BJ (cell line): Measurements from ENCODE around the gene CCDC18. TPM values are rescaled to one million over a fixed set of nuclear protein-coding genes. Genes with fewer than 3 reads are reported as not detected.
"Not testable (repeated sequence)": the region's sequence is repeated elsewhere in the genome, so short reads cannot be mapped to it uniquely, and the experiment has no call there.

ENCODE experiments used
- CTCF ChIA-PET: fragments of 350-600 bp; formaldehyde crosslinking; extraction: SDS; loops from one replicate; lab custom pipeline; 2021; ENCODE audit warnings: antibody characterized with exemption, inconsistent platforms; lab: Yijun Ruan, JAX
- POLR2A ChIA-PET: fragments of 300-600 bp; sonication (Branson Sonifier 250); formaldehyde crosslinking; extraction: SDS; loops from one replicate; lab custom pipeline; 2021; ENCODE audit warnings: antibody characterized with exemption; lab: Charles Lee
- DNase-seq: peaks from one replicate; pipeline ENCODE4 v3.0.0-alpha.2; 2011; ENCODE audit warnings: low read depth
- H3K27me3 ChIP-seq: 2 replicates; pipeline ENCODE4 v1.6.0; 2011; ENCODE audit warnings: low read length; ENCODE audit not compliant: control insufficient read depth, insufficient read depth
- H3K36me3 ChIP-seq: 2 replicates; pipeline ENCODE4 v1.5.1; 2011; ENCODE audit warnings: low read length; ENCODE audit not compliant: control insufficient read depth, insufficient read depth
- H3K4me3 ChIP-seq: 2 replicates; pipeline ENCODE4 v1.5.1; 2011; ENCODE audit warnings: low read depth, mild to moderate bottlenecking, control low read depth, low read length
- polyA plus RNA-seq: library from polyadenylated mRNA; depleted of rRNA; stranded (reverse); fragments of >200 nt; gene quantifications from 2 replicates; pipeline ENCODE4 v1.2.3, GENCODE V29; 2011
- TF ChIP-seq, protein P1 (sequence below): IDR thresholded peaks from 2 replicates; pipeline ENCODE4 v1.5.1; 2011; ENCODE audit warnings: low read depth, mild to moderate bottlenecking, control low read depth, inconsistent platforms, low read length, moderate library complexity; ENCODE audit not compliant: insufficient read depth

The CCDC18 gene
- polyA plus RNA-seq, 1 experiment = 2.6 TPM

GRCh38 chr1:93205892-93206566 lies 25.5 kb downstream of the CCDC18 start:
- H3K4me3 ChIP-seq = no peak overlapping the region
- DNase-seq = no peak
- no peaks in the 10 kb centered on the region for H3K36me3 ChIP-seq
- POLR2A ChIA-PET = no interaction called here
- TF ChIP-seq, protein P1, sequence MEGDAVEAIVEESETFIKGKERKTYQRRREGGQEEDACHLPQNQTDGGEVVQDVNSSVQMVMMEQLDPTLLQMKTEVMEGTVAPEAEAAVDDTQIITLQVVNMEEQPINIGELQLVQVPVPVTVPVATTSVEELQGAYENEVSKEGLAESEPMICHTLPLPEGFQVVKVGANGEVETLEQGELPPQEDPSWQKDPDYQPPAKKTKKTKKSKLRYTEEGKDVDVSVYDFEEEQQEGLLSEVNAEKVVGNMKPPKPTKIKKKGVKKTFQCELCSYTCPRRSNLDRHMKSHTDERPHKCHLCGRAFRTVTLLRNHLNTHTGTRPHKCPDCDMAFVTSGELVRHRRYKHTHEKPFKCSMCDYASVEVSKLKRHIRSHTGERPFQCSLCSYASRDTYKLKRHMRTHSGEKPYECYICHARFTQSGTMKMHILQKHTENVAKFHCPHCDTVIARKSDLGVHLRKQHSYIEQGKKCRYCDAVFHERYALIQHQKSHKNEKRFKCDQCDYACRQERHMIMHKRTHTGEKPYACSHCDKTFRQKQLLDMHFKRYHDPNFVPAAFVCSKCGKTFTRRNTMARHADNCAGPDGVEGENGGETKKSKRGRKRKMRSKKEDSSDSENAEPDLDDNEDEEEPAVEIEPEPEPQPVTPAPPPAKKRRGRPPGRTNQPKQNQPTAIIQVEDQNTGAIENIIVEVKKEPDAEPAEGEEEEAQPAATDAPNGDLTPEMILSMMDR = no peak
- CTCF ChIA-PET = no interaction called here
- no peaks in the 10 kb centered on the region for H3K27me3 ChIP-seq

GRCh38 chr1:93206567-93206954 lies 26.0 kb downstream of the CCDC18 start:
- H3K27me3 ChIP-seq = no peaks in the 10 kb centered on the region
- DNase-seq = no peak
- ChIA-PET CTCF (interaction anchor here (0.6 kb wide), 1 partner anchor 106 kb away, joined by 3 read pairs; no protein-coding TSS in a partner anchor), POLR2A (no interaction called here)
- TF ChIP-seq, protein P1 = no peak
- no peak overlapping the region for H3K4me3 ChIP-seq
- no peaks in the 10 kb centered on the region for H3K36me3 ChIP-seq

GRCh38 chr1:93207211-93207610 lies 26.7 kb downstream of the CCDC18 start:
- TF ChIP-seq, protein P1 = no peak
- H3K27me3 ChIP-seq = no peaks in the 10 kb centered on the region
- DNase-seq = no peak
- POLR2A ChIA-PET = no interaction called here
- CTCF ChIA-PET = interaction anchor here (0.6 kb wide), 1 partner anchor 106 kb away, joined by 3 read pairs; no protein-coding TSS in a partner anchor
- H3K4me3 ChIP-seq = no peak overlapping the region
- H3K36me3 ChIP-seq = no peaks in the 10 kb centered on the region

DNA sequence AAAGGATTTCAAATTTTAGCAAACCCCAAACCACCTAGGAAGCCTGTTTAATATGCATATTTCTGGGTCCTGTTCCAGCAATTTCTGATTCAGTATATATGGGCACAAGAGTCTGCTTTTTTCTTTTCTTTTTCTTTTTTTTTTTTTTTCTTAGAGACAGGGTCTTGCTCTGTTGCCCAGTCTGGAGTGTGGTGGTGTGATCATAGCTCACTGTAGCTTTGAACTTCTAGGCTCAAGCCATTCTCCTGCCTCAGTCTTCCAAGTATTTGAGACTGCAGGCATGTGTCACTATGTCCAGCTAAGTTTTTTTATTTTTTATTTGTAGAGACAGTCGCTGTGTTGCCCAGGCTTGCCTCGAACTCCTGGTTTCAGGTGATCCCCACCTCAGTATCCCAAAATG lies 34.8 kb downstream of the CCDC18 start:
- CTCF ChIA-PET = no interaction called here

DNA sequence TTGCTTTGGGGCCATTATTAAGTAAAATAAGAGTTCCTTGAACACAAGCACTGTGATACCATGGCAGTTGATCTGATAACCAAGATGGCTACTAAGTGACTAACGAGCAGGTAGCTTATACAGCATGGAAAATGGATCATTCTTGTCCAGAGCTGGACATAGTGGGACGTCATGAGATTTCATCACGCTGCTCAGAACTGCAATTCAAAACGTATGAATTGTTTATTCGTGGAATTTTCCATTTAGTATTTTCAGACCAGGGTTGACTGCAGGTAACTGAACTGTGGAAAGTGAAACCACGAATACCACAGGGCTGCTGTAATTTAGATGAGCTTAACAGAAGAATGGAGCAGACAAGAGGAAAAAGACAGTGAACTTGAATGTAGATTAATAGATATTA lies 38.9 kb downstream of the CCDC18 start:
- TF ChIP-seq, protein P1 = no peak
- CTCF ChIA-PET = interaction anchor here (1.6 kb wide), 1 partner anchor 10 kb away, joined by 4 read pairs; no protein-coding TSS in a partner anchor
- POLR2A ChIA-PET = no interaction called here
- Histone ChIP-seq H3K27me3 (no peaks in the 10 kb centered on the region), H3K36me3 (peaks cover 2% of the 10 kb centered on the region; the same call in 1 of the 2 replicates), H3K4me3 (no peak overlapping the region)
- no peak for DNase-seq

More for the DNA sequence above, 34.8 kb downstream of the CCDC18 start:
- Histone ChIP-seq H3K36me3 (no peaks in the 10 kb centered on the region), H3K4me3 (no peak overlapping the region), H3K27me3 (no peaks in the 10 kb centered on the region)
- POLR2A ChIA-PET = no interaction called here
- no peak for DNase-seq
- TF ChIP-seq, protein P1 = no peak

- CTCF ChIA-PET, H3K4me3 ChIP-seq, H3K27me3 ChIP-seq, H3K36me3 ChIP-seq, POLR2A ChIA-PET, DNase-seq: not testable (repeated sequence)
Observed at GRCh38 chr1:93220716-93221115, 40.2 kb downstream of the CCDC18 start.
